SU-DHL-6 (cell line): ENCODE results near the gene SRP54.

ENCODE experiments used
- CTCF ChIP-seq: fragments of 200-600 bp; sonication (generic); IDR thresholded peaks from one replicate; pipeline ENCODE4 v1.5.1; 2017; ENCODE audit warnings: antibody characterized with exemption, mild to moderate bottlenecking, low read length, moderate library complexity; ENCODE audit not compliant: insufficient read depth, poor library complexity, severe bottlenecking
- EZH2phosphoT487 ChIP-seq: fragments of 200-600 bp; sonication (generic), shearing (Covaris generic); conservative IDR thresholded peaks from 2 replicates; pipeline ENCODE4 v1.6.1; 2018; ENCODE audit warnings: mild to moderate bottlenecking, antibody characterized with exemption, low read length, moderate library complexity, mixed read lengths

DNA sequence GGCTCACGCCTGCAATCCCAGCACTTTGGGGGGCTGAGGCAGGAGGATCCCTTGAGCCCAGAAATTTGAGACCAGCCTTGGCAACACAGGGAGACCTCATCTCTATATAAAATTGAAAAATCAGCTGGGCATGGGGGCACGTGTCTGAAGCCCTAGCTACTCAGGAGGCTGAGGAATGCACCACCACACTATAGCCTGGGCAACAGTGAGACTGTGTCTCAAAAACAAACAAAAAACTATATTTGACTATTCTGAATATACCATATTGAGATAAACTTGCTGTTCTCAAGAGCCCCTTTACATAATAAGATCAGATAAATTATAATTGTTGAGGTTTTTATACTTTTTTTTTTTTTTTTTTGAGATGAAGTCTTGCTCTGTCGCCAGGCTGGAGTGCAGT is 44.9 kb upstream of the SRP54 start:
- TF ChIP-seq CTCF: no peak
- TF ChIP-seq EZH2phosphoT487: no peak
